Thymus (tissue), 11 donors: ENCODE results near the gene DPF3. TPM values are rescaled to one million over a fixed set of nuclear protein-coding genes. Genes with fewer than 3 reads are reported as not detected.
"Not testable (repeated sequence)": the region's sequence is repeated elsewhere in the genome, so short reads cannot be mapped to it uniquely, and the experiment has no call there.

Experiments used
- DNase-seq, 9 donors: peaks; one replicate each; pipeline ENCODE4 v3.0.0-alpha.2; 2013; ENCODE audit warnings: low spot score in 9 of 9, low read depth in 6 of 9, missing footprints in 1 of 9
- H3K27ac ChIP-seq, 2 donors: one replicate each; pipeline ENCODE4 v1.5.1; 2013; ENCODE audit warnings: control low read depth in 1 of 2, low read depth in 1 of 2, low read length in 1 of 2, mild to moderate bottlenecking in 1 of 2, moderate library complexity in 1 of 2
- H3K27me3 ChIP-seq, 2 donors: one replicate each; pipeline ENCODE4 v1.5.1; 2013; ENCODE audit warnings: low read length in 1 of 2; ENCODE audit not compliant: control insufficient read depth in 2 of 2, insufficient read depth in 1 of 2
- H3K36me3 ChIP-seq, 2 donors: one replicate each; pipeline ENCODE4 v1.5.1; 2013; ENCODE audit warnings: low read length in 1 of 2, mild to moderate bottlenecking in 1 of 2, moderate library complexity in 1 of 2; ENCODE audit not compliant: control insufficient read depth in 2 of 2, insufficient read depth in 2 of 2
- H3K4me1 ChIP-seq, 2 donors: one replicate each; pipeline ENCODE4 v1.5.1; 2013; ENCODE audit warnings: low read length in 2 of 2; ENCODE audit not compliant: control insufficient read depth in 2 of 2, insufficient read depth in 2 of 2
- H3K4me3 ChIP-seq, 2 donors: one replicate each; pipeline ENCODE4 v1.5.1; 2013; ENCODE audit warnings: low read length in 2 of 2, control low read depth in 1 of 2, mild to moderate bottlenecking in 1 of 2
- H3K9me3 ChIP-seq, 2 donors: one replicate each; pipeline ENCODE4 v1.5.1; 2013; ENCODE audit warnings: low read length in 1 of 2, mild to moderate bottlenecking in 1 of 2; ENCODE audit not compliant: control insufficient read depth in 2 of 2, insufficient read depth in 1 of 2
- WGBS: extraction: QIAGEN DNeasy Blood & Tissue Kit; methylation state at CpG from one replicate; pipeline ENCODE4 v1.1.7; 2013; 5-methylcytosine and 5-hydroxymethylcytosine counted together
- polyA plus RNA-seq: library from polyadenylated mRNA; stranded (reverse); fragments of 200-250 nt; gene quantifications from one replicate; pipeline ENCODE4 v1.2.3, GENCODE V29; 2013
- total RNA-seq: library from RNA; stranded (reverse); fragments of 120-200 nt; gene quantifications from one replicate; pipeline ENCODE4 v1.2.4, GENCODE V29; 2013
- donor health status: healthy.

The DPF3 gene
- total and polyA plus RNA-seq, 2 donors = 0.46 to 1.6 TPM

- no peak overlapping the region for H3K27ac ChIP-seq
- WGBS = 97% methylated on average over 3 of the region's 3 CpGs
- DNase-seq = no peak
- H3K9me3 ChIP-seq = peaks cover 0 to 4% of the 10 kb centered on the region in 2 donors
- no peaks in the 10 kb centered on the region for H3K27me3 ChIP-seq
- no peak overlapping the region for H3K4me3 ChIP-seq
- H3K4me1 ChIP-seq = no peaks in the 10 kb centered on the region
- no peaks in the 10 kb centered on the region for H3K36me3 ChIP-seq
Observed at GRCh38 chr14:72752034-72752412, 141.9 kb downstream of the DPF3 start.

GRCh38 chr14:72751276-72752033 is 142.4 kb downstream of the DPF3 start:
- Histone ChIP-seq H3K36me3 (no peaks in the 10 kb centered on the region), H3K9me3 (peaks cover 0 to 4% of the 10 kb centered on the region in 2 donors), H3K27me3 (no peaks in the 10 kb centered on the region), H3K4me1 (no peaks in the 10 kb centered on the region), H3K27ac (no peak overlapping the region), H3K4me3 (no peak overlapping the region)
- 96% methylated on average over 9 of the region's 9 CpGs for WGBS
- DNase-seq = no peak

- not testable (repeated sequence) for DNase-seq, H3K27ac ChIP-seq, H3K4me3 ChIP-seq, H3K4me1 ChIP-seq, H3K27me3 ChIP-seq, H3K36me3 ChIP-seq, H3K9me3 ChIP-seq
- WGBS = 94% methylated on average over 4 of the region's 4 CpGs
Observed at GRCh38 chr14:72748921-72749320, 145.0 kb downstream of the DPF3 start.

- Histone ChIP-seq H3K27me3 (no peaks in the 10 kb centered on the region), H3K9me3 (peaks cover 0 to 4% of the 10 kb centered on the region in 2 donors), H3K27ac (no peak overlapping the region), H3K4me3 (no peak overlapping the region), H3K36me3 (no peaks in the 10 kb centered on the region), H3K4me1 (no peaks in the 10 kb centered on the region)
- DNase-seq = no peak
- WGBS = 85% methylated on average over 3 of the region's 3 CpGs
Observed at GRCh38 chr14:72747652-72748051, 146.2 kb downstream of the DPF3 start.

GRCh38 chr14:72745991-72746980 is 147.6 kb downstream of the DPF3 start:
- WGBS = 95% methylated on average over 20 of the region's 20 CpGs
- Histone ChIP-seq H3K27ac (no peak overlapping the region), H3K4me3 (no peak overlapping the region), H3K4me1 (no peaks in the 10 kb centered on the region), H3K9me3 (peaks cover 0 to 4% of the 10 kb centered on the region in 2 donors), H3K27me3 (no peaks in the 10 kb centered on the region), H3K36me3 (no peaks in the 10 kb centered on the region)
- DNase-seq = no peak

- 76% methylated on average over 5 of the region's 5 CpGs for WGBS
- Histone ChIP-seq H3K4me3 (no peak overlapping the region), H3K4me1 (no peaks in the 10 kb centered on the region), H3K27ac (no peak overlapping the region), H3K27me3 (no peaks in the 10 kb centered on the region), H3K9me3 (peaks cover 0 to 4% of the 10 kb centered on the region in 2 donors), H3K36me3 (no peaks in the 10 kb centered on the region)
- DNase-seq = no peak
Observed at GRCh38 chr14:72745546-72745945, 148.4 kb downstream of the DPF3 start.

GRCh38 chr14:72744416-72745120 is 149.3 kb downstream of the DPF3 start:
- no peak overlapping the region for H3K4me3 ChIP-seq
- no peaks in the 10 kb centered on the region for H3K36me3 ChIP-seq
- no peaks in the 10 kb centered on the region for H3K27me3 ChIP-seq
- no peaks in the 10 kb centered on the region for H3K4me1 ChIP-seq
- 95% methylated on average over 8 of the region's 8 CpGs for WGBS
- DNase-seq = no peak
- no peak overlapping the region for H3K27ac ChIP-seq
- H3K9me3 ChIP-seq = peaks cover 0 to 4% of the 10 kb centered on the region in 2 donors

GRCh38 chr14:72743626-72744025 is 150.3 kb downstream of the DPF3 start:
- Histone ChIP-seq H3K4me1 (no peaks in the 10 kb centered on the region), H3K36me3 (no peaks in the 10 kb centered on the region), H3K27ac (no peak overlapping the region), H3K9me3 (peaks cover 0 to 4% of the 10 kb centered on the region in 2 donors), H3K27me3 (no peaks in the 10 kb centered on the region), H3K4me3 (no peak overlapping the region)
- 91% methylated on average over 2 of the region's 2 CpGs for WGBS
- DNase-seq = no peak
